Left colon (tissue), 2 donors: ENCODE data around the gene WSB2. TPM values are rescaled to one million over a fixed set of nuclear protein-coding genes. Genes with fewer than 3 reads are reported as not detected.
A peak's percentile ranks its signal among the peaks of the same experiment; 100 is the strongest.

Source experiments
- ATAC-seq: fragments of 200-7000 bp; cut with Tn5 transposase; one replicate; pipeline ENCODE4 v1.9.1; 2020; ENCODE audit warnings: mild to moderate bottlenecking, moderate library complexity
- DNase-seq, 2 donors: peaks; one replicate each; pipeline ENCODE4 v3.0.0-alpha.2; 2020
- intact Hi-C, 2 donors: fragments of 100-400 bp; cut with DNase I in 1 of 2; cut with micrococcal nuclease in 1 of 2; formaldehyde crosslinking; loops; one replicate each; pipeline versions ENCODE4 v1.11.2 to v1.14.0; 2022; cut with DNase I, micrococcal nuclease
- total RNA-seq, 2 donors: library from RNA; stranded (reverse); fragmentation: NEBNext Ultra II Directional; extraction: Animal tissue kit (Norgen Biotek cat#: 25700); gene quantifications; one replicate each; pipeline ENCODE4 v1.2.1, GENCODE V29; 2021
- donor health status: DM: no; HTN: no; CAD: no.
- donor health status: DM: yes; HTN: yes; CAD: no.

The WSB2 gene
- total RNA-seq, 2 donors from 2014 or later, result 119 to 144 TPM

DNA sequence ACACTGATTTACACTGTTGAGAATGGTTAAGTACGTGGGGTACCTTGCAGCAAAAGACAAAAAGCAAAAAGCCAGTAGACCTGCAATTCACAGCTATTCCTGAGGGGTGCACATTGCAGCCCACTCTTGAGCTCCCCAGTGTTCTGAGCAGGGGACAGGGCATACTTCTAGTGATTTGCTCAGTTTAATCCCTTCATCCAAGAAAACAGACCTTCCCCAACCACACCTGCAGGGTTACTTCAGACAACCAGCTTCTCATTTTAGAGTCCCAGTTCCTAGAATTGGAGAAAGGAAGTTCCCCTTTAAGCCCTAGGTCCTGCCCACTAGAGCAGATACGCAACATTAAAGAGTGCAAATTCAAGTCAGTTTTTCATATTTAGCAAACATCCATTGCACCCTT is 3.6 kb upstream of the WSB2 start:
- intact Hi-C loops, result no loop called here
- DNase-seq (no peak), ATAC-seq (no peak)

- intact Hi-C loops, result no loop called here
- ATAC-seq, result peak; percentile 52
- no peak for DNase-seq
Observed at GRCh38 chr12:118063576-118064391, 2.8 kb upstream of the WSB2 start.

DNA sequence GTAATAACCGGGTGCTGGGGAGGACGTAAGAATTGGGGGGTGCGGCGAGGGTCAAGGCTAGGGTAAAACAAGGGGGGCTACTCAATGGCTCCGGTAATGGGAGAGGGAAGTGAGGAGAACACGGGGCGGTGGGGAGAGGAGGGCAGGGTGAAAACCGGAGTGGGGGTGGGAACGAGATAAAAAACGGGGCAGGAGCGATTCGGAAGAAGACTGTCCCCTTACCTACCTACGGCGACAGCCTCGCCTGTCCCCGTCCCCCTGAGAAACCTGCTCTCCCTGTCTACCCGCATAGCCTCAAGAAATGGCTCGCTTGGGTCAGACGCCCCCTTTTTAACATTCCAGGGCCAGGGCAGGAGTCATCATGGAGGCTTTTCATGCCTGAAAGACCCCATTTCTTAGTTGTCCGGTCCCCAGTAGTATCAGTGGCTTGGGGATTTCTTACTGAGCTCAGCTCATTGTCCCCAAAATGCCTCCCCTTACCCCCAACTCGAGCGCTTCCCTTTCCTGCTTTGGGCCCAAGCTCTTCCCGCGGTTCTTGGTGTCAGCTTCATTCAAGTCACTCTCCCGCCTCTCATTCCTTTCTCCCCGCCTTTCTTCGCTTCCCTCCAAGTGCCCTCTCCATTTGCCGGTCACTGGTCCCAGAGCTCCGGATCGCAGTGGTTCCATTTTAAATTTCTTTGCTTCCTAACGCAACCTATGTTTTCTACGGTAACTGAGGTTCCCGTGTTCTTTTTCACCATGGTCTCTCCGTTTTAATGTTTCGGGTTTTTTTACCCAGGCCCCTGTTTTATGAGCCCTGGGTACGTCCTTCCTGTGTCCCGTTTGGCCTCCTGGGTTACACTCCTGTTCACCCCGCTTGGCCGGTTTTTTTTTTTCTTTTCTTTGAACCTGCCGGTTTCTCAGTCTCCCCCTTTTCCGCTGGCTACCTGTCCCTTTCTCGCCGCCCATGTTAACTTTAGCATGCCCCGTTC is 1.2 kb upstream of the WSB2 start:
- intact Hi-C loops, result no loop called here
- ATAC-seq (peak; percentile 47), DNase-seq (peak; percentile 50)

DNA sequence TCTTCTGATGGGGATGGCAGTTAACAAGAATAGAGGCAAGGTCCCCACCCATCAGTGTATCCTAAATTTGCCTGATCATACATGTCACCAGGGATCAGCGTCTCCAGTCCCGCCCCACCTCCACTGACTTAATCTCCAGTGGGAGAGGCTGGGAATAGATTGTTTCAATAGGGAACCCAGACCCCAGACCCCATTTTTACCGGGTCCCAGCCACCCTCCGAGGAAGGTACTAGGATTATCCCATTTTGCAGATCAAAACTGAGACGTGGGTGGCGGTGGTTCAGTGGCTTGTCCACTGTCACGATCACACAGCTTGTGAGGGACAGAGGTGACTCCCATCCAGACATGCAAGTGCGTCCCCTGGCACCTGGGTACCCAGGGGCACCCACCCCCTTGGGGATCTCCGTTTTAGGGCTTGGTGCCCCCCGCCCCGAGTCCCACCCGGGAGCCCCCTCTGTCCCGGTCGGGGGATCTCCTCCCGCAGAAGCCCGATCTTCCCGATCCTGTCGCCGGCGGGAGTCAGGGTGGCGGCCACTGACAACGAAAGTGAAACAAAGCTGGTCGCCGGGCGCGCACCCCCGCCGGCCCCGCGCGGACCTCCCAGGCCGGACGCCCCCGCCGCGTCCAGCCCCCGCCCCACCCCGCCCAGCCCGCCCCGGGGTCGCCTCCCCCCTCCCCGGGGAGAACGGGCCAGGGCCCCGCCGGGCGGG is 523 bp downstream of the WSB2 start:
- ATAC-seq, result peak; percentile 33
- intact Hi-C loops, result no loop called here
- DNase-seq, result peak; percentile 60 to 75

GRCh38 chr12:118059341-118060191 is 1.4 kb downstream of the WSB2 start:
- DNase-seq (no peak), ATAC-seq (no peak)
- intact Hi-C loops, result no loop called here

GRCh38 chr12:118058881-118059280 is 2.1 kb downstream of the WSB2 start:
- intact Hi-C loops, result no loop called here
- no peak for ATAC-seq
- DNase-seq, result no peak

- no peak for DNase-seq
- intact Hi-C loops, result no loop called here
- no peak for ATAC-seq
Observed at GRCh38 chr12:118058227-118058626, 2.8 kb downstream of the WSB2 start.

- DNase-seq (no peak), ATAC-seq (no peak)
- intact Hi-C loops, result no loop called here
Observed at GRCh38 chr12:118055865-118056773, 4.9 kb downstream of the WSB2 start.

- intact Hi-C loops, result no loop called here
- DNase-seq (peak in 1 of 2 donors; percentile 53), ATAC-seq (no peak)
Observed at GRCh38 chr12:118055144-118055557, 5.8 kb downstream of the WSB2 start.

- intact Hi-C loops, result no loop called here
- DNase-seq (no peak), ATAC-seq (peak; percentile 18)
Observed at GRCh38 chr12:118053071-118053985, 7.7 kb downstream of the WSB2 start.

DNA sequence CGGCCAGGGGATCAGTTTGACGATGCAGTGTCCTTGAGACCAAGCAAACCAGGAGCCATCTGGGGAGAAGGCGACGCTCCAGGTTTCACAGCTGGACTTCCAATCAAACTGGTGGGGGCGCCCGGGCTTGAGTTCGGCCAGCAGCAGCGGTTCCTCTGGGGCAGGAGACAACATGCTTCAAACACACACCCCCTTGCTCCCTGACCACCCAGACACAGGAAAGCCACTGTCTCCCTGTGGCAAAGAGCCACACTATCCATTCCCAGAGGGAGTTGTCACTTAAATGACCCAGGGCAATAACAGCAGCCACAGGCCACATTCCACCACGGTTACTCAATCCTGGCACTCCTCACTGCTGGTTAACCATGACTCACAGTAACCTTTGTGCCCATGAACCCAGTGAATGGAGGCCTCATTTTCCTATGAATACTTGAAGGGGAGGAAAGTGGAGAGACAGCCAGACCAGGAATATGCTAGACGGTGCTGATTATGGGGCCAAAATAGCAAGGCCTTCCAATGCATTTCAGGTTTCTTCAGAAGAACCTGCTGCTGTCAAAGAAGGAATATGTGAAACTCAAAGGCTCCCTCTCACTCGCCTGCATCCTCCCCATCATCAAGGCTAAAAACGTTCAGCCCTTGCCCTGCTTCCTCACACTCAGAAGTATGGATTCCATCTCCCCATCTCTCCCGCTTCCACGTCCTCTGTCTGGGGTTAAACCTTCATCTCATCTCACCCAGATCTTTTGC is 8.5 kb downstream of the WSB2 start:
- intact Hi-C loops, result no loop called here
- ATAC-seq, result peak; percentile 96

DNA sequence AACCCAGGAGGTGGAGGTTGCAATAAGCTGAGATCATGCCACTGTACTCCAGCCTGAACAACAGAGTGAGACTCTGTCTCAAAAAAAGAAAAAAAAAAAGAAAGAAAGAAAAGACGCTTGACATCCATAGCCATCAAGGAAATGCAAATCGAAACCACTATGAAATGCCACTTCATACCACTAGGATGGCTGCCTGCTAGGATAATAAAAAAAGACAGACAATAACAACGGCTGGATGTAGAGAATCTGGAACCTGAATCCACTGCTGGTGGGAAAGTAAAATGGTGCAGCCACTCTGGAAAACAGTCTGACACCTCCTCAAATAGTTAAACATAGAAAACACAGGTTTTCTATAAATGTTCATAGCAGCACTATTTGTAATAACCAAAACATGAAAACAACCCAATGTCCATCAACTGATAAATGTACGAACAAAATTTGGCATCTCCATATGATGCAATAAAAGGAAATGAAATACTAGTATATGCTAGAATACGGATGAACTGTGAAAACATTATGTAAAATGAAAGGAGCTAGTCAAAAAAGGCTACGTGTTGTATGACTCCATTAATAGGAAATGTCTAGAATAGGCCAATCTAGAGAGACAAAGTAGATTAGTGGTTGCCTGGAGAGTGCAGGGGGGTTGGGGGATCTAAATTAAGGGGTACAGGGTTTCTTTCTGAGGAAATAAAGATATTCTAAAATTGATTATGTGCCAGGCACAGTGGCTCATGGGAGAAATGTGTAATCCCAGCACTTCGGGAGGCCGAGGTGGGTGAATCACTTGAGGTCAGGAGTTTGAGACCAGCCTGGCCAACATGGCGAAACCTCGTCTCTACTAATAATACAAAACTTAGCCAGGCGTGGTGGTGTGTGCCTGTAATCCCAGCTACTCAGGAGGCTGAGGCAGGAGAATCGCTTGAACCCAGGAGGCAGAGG is 9.7 kb downstream of the WSB2 start:
- intact Hi-C loops, result no loop called here
- ATAC-seq, result no peak

More for the DNA sequence above, 8.5 kb downstream of the WSB2 start:
- DNase-seq, result peak; percentile 72 to 89

GRCh38 chr12:118046430-118046829 is 14.5 kb downstream of the WSB2 start:
- intact Hi-C loops, result no loop called here
- ATAC-seq, result no peak
- no peak for DNase-seq

More for the DNA sequence above, 9.7 kb downstream of the WSB2 start:
- DNase-seq, result no peak

- no peak for DNase-seq
- no peak for ATAC-seq
- intact Hi-C loops, result no loop called here
Observed at GRCh38 chr12:118044577-118044976, 16.4 kb downstream of the WSB2 start.

- intact Hi-C loops, result no loop called here
- ATAC-seq (no peak), DNase-seq (no peak)
Observed at GRCh38 chr12:118044075-118044474, 16.9 kb downstream of the WSB2 start.
